Small intestine (tissue), 7 donors: ENCODE measurements around the gene PPTC7. TPM values are rescaled to one million over a fixed set of nuclear protein-coding genes. Genes with fewer than 3 reads are reported as not detected.
"Not testable (repeated sequence)": the region's sequence is repeated elsewhere in the genome, so short reads cannot be mapped to it uniquely, and the experiment has no call there.

Experiments
- DNase-seq, 2 donors: peaks; one replicate each; pipeline versions ENCODE4 v3.0.0 to v3.0.0-alpha.2; 2013
- FAIRE-seq: peaks from 2 replicates; lab custom pipeline; 2012; peaks lifted over from hg19 to GRCh38; lab: Jason Lieb, UNC
- H3K27ac ChIP-seq, 3 donors: one replicate each; pipeline ENCODE4 v1.5.1; 2013; ENCODE audit warnings: low read length in 2 of 3, mild to moderate bottlenecking in 2 of 3, control low read depth in 1 of 3, inconsistent platforms in 1 of 3, low read depth in 1 of 3, moderate library complexity in 1 of 3
- H3K27me3 ChIP-seq, 3 donors: one replicate each; pipeline ENCODE4 v1.6.1; 2013; ENCODE audit warnings: low read length in 3 of 3, inconsistent platforms in 1 of 3; ENCODE audit not compliant: control insufficient read depth in 3 of 3, insufficient read depth in 3 of 3
- H3K36me3 ChIP-seq, 3 donors: one replicate each; pipeline ENCODE4 v1.6.1; 2013; ENCODE audit warnings: low read length in 3 of 3, inconsistent platforms in 1 of 3, low read depth in 1 of 3, mild to moderate bottlenecking in 1 of 3, moderate library complexity in 1 of 3; ENCODE audit not compliant: control insufficient read depth in 3 of 3, insufficient read depth in 2 of 3
- H3K4me1 ChIP-seq, 3 donors: one replicate each; pipeline ENCODE4 v1.6.1; 2013; ENCODE audit warnings: low read length in 2 of 3, inconsistent platforms in 1 of 3, low read depth in 1 of 3, mild to moderate bottlenecking in 1 of 3, moderate library complexity in 1 of 3; ENCODE audit not compliant: control insufficient read depth in 3 of 3, insufficient read depth in 2 of 3
- H3K4me3 ChIP-seq, 3 donors: one replicate each; pipeline ENCODE4 v1.5.1; 2013; ENCODE audit warnings: low read length in 3 of 3, control low read depth in 1 of 3, inconsistent platforms in 1 of 3, low read depth in 1 of 3, mild to moderate bottlenecking in 1 of 3, moderate library complexity in 1 of 3
- H3K9me3 ChIP-seq, 2 donors: one replicate each; pipeline ENCODE4 v1.6.1; 2013; ENCODE audit warnings: low read depth in 1 of 2, low read length in 1 of 2; ENCODE audit not compliant: control insufficient read depth in 2 of 2, insufficient read depth in 1 of 2
- WGBS, 3 donors: extraction: QIAGEN DNeasy Blood & Tissue Kit; methylation state at CpG; one replicate each; pipeline ENCODE4 v1.1.7; 2013; 5-methylcytosine and 5-hydroxymethylcytosine counted together
- polyA plus RNA-seq, 4 donors: library from polyadenylated mRNA; stranded (reverse) in 3 of 4; unstranded in 1 of 4; fragments of 200-250 nt in 3 of 4; fragments of 120-200 nt in 1 of 4; gene quantifications; one replicate each; pipeline versions ENCODE4 v1.2.1 to v1.2.3, GENCODE V29; 2013
- donor health status: healthy with polysubstance abuse.
- donor health status: control.
- donor health status: control.
- donor health status: Bipolar disorder and iron deficiency.
- donor health status: healthy.

PPTC7 gene
- polyA plus RNA-seq, 4 donors: 8.6 to 21.5 (median 12.0) TPM

DNA sequence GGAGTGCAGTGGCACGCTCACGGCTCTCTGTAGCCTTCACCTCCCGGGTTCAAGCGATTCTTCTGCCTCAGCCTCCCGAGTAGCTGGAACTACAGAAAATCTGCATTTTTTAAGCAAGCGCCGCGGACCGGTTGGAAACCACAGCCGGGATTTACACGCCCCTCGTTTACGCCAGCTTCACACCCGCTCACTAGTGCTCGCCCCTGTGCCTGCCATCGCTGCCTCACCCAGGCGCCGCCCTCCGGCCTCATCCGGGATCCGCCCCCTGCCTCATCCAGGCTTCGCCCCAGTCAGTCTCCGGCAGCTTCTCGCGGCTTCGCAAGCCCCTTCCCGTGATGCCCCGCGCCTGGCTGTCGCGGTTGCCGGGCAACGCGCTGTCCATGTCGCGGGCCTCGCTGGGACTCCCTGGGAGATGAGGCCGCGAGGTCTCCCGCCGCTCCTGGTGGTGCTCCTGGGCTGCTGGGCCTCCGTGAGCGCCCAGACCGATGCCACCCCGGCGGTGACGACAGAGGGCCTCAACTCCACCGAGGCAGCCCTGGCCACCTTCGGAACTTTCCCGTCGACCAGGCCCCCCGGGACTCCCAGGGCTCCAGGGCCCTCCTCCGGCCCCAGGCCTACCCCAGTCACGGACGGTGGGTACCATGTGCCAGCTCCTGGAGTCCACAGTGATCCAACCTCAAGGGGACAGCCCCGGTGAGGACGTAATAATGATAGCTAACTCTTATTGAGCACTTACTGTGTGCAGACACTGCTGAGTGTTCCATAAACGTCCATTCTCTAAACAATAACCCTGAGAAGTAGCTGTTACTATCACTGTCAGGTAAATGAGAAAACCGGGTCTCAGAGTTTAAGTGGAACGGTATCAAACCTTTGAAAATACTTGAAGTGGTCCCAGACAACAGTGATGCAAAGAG, 30.9 kb upstream of the PPTC7 start, which contains the start of gene TCTN1:
Gene TCTN1 (plus strand): TSS at position 359 of the 914 bp plus-strand sequence. CDS start 54 bp downstream, at position 413.
- Histone ChIP-seq H3K27ac (peak within 1 kb of the TSS in 2 of 3 donors; percentile 60 to 72), H3K27me3 (no peaks in the 10 kb centered on the region), H3K4me3 (peak within 1 kb of the TSS; percentile 55 to 93 (median 58)), H3K9me3 (no peaks in the 10 kb centered on the region), H3K36me3 (peaks cover 0 to 2% (median 0%) of the 10 kb centered on the region in 3 donors), H3K4me1 (peaks cover 0 to 7% (median 0%) of the 10 kb centered on the region in 3 donors)
- no peak for FAIRE-seq
- DNase-seq: peak; percentile 90 to 97
- 2 to 3% (median 3%) methylated on average over 48 to 60 of the region's 60 CpGs for WGBS, 3 donors

- Histone ChIP-seq H3K9me3 (no peaks in the 10 kb centered on the region), H3K27me3 (no peaks in the 10 kb centered on the region), H3K36me3 (peaks cover 0 to 2% (median 0%) of the 10 kb centered on the region in 3 donors), H3K4me1 (peaks cover 0 to 7% (median 0%) of the 10 kb centered on the region in 3 donors), H3K27ac (peak overlapping the region in 2 of 3 donors; percentile 60 to 72), H3K4me3 (peak overlapping the region; percentile 15 to 93 (median 55))
- DNase-seq (no peak), FAIRE-seq (no peak)
- 74 to 82% (median 79%) methylated on average over 22 to 23 of the region's 23 CpGs for WGBS, 3 donors
These were observed 30.1 kb upstream of the PPTC7 start for GRCh38 chr12:110613071-110613770.

DNA sequence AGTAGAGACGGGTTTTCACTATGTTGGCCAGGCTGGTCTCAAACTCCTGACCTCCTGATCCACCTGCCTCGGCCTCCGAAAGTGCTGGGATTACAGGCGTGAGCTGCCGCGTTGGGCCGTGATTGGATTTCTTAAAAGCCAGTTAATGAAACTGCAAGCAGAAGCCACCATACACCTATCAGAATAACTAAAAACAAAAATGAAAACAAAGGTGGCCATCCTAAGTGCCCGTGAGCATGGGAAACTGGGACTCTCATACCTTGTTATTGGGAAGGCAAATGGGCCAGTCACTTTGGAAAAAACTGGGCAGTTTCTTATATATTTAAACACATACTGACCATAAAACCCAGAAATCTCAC, 23.1 kb upstream of the PPTC7 start:
- 82 to 94% (median 85%) methylated on average over 8 of the region's 8 CpGs for WGBS, 3 donors

DNA sequence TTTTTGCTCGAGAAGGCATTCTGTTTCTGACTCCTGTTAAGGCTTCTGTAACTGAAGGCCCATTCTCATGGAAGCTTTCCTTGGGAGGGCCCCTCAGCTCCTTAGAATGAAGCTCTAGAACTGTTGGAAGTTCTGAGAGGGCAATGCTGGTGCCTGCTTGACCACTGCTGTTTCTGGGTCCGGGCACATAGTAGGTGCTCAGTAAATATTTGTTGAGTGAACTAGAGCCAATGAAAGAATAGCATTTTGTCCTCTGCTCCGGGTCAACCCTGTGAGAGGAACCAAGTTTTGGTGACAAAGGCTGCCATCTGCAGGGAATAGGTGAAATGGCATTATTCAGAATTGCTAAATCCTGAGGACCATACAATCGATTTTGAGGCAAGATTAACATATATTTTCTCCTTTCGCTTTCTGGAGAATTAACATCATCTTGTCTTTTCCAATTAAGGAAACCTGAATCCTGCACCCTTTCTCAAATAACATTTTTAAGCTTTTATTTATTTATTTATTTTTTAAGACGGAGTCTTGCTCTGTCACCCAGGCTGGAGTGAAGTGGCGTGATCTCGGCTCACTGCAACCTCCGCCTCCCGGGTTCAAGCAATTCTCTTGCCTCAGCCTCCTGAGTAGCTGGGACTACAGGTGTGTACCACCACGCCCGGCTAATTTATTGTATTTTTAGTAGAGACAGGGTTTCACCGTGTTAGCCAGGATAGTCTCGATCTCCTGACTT, 19.1 kb upstream of the PPTC7 start:
- H3K9me3 ChIP-seq, FAIRE-seq, H3K36me3 ChIP-seq, H3K27me3 ChIP-seq, H3K4me3 ChIP-seq, H3K4me1 ChIP-seq, H3K27ac ChIP-seq: not testable (repeated sequence)
- DNase-seq: peak; percentile 60 to 73
- 50 to 60% (median 56%) methylated on average over 14 of the region's 14 CpGs for WGBS, 3 donors

More for the DNA sequence above, 23.1 kb upstream of the PPTC7 start:
- DNase-seq (no peak), FAIRE-seq (no peak)
- Histone ChIP-seq H3K4me3 (no peak overlapping the region), H3K27me3 (no peaks in the 10 kb centered on the region), H3K27ac (peak overlapping the region in 1 of 3 donors; percentile 46), H3K9me3 (no peaks in the 10 kb centered on the region), H3K4me1 (no peaks in the 10 kb centered on the region), H3K36me3 (no peaks in the 10 kb centered on the region)

DNA sequence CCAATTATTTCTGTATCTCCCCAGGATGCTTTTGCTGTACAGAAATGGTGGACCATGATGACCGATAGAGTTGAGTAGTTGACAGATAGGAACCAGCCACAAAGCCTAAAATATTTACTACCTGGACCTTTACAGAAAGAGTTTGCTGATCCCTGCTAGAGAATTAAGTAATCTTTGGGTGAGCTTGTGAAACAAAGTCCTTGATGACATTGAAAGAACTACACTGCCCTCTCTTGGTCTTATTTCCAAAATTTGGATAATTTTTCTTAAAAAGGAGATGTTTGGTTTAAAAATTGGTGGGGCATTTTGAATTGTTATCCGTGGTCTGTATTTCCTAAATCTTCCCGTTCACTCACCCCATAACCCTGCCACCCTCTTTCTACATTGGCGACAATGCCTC, 17.1 kb upstream of the PPTC7 start:
- FAIRE-seq (no peak), DNase-seq (peak; percentile 50 to 52)
- Histone ChIP-seq H3K9me3 (no peaks in the 10 kb centered on the region), H3K4me3 (no peak overlapping the region), H3K36me3 (no peaks in the 10 kb centered on the region), H3K27ac (no peak overlapping the region), H3K27me3 (no peaks in the 10 kb centered on the region), H3K4me1 (no peaks in the 10 kb centered on the region)
- 24 to 37% (median 26%) methylated on average over 4 of the region's 4 CpGs for WGBS, 3 donors

- no peaks in the 10 kb centered on the region for H3K27me3 ChIP-seq
- H3K36me3 ChIP-seq: no peaks in the 10 kb centered on the region
- no peak for DNase-seq
- H3K4me1 ChIP-seq: no peaks in the 10 kb centered on the region
- no peak overlapping the region for H3K4me3 ChIP-seq
- H3K9me3 ChIP-seq: no peaks in the 10 kb centered on the region
- FAIRE-seq: no peak
- WGBS, 3 donors: 82 to 85% (median 82%) methylated on average over 4 of the region's 4 CpGs
- H3K27ac ChIP-seq: no peak overlapping the region
These were observed 16.2 kb upstream of the PPTC7 start for GRCh38 chr12:110599334-110599733.

DNA sequence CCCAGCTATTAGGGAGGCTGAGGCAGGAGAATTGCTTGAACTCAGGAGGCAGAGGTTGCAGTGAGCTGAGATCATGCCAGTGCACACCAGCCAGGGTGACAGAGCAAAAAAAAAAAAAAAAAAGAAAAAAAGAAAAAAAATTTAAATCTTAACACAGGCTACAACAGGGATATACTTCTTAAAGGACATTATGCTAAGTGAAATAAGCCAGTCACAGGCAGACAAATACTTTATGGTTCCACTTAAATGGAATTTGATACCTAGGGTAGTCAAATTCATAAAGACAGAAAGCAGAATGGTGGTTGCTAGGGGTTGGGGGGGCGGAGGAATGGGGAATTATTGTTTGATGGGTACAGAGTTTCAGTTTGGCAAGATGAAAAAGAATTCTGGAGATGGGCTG, 14.8 kb upstream of the PPTC7 start:
- DNase-seq: no peak
- 79 to 90% (median 86%) methylated on average over 1 of the region's 1 CpG for WGBS, 3 donors
- no peak for FAIRE-seq
- Histone ChIP-seq H3K36me3 (no peaks in the 10 kb centered on the region), H3K9me3 (no peaks in the 10 kb centered on the region), H3K4me1 (no peaks in the 10 kb centered on the region), H3K27me3 (no peaks in the 10 kb centered on the region), H3K4me3 (no peak overlapping the region), H3K27ac (no peak overlapping the region)

GRCh38 chr12:110592919-110593318, 9.8 kb upstream of the PPTC7 start:
- H3K27ac ChIP-seq, H3K4me3 ChIP-seq, H3K9me3 ChIP-seq, DNase-seq, H3K36me3 ChIP-seq, FAIRE-seq, H3K27me3 ChIP-seq: not testable (repeated sequence)
- peaks cover 0 to 15% (median 7%) of the 10 kb centered on the region in 3 donors for H3K4me1 ChIP-seq
- 85 to 90% (median 88%) methylated on average over 4 of the region's 4 CpGs for WGBS, 3 donors
